ENCODE data around the gene ARHGAP27.
"Not testable (repeated sequence)": the region's sequence is repeated elsewhere in the genome, so short reads cannot be mapped to it uniquely, and the experiment has no call there.

- TF ChIP-seq EZH2, CTCF, EZH2phosphoT487 (IDR thresholded peaks at IDR 0.05): not testable (repeated sequence)
Measured at GRCh38 chr17:45453731-45454130, 21.1 kb upstream of the ARHGAP27 start.
